Stomach (tissue), 9 donors: ENCODE measurements around the gene ACE. TPM values are rescaled to one million over a fixed set of nuclear protein-coding genes. Genes with fewer than 3 reads are reported as not detected.
A peak's percentile ranks its signal among the peaks of the same experiment; 100 is the strongest.

ENCODE experiments used
- DNase-seq, 2 donors: peaks; one replicate each; pipeline versions ENCODE4 v3.0.0 to v3.0.0-alpha.2; 2013 to 2019
- H3K27ac ChIP-seq, 5 donors: fragments of 200-600 bp in 4 of 5; sonication (generic) in 4 of 5; one replicate each; pipeline ENCODE4 v1.5.1; 2013 to 2019; ENCODE audit warnings: mild to moderate bottlenecking in 1 of 5, moderate library complexity in 1 of 5
- H3K27me3 ChIP-seq, 3 donors: fragments of 200-600 bp; sonication (generic); one replicate each; pipeline ENCODE4 v1.5.1; 2017 to 2019; ENCODE audit warnings: mixed run types in 1 of 3
- H3K36me3 ChIP-seq, 4 donors: fragments of 200-600 bp; sonication (generic); 1 replicate in 3 of 4; 2 replicates in 1 of 4; pipeline ENCODE4 v1.5.1; 2016 to 2019
- H3K4me1 ChIP-seq, 4 donors: fragments of 200-600 bp; sonication (generic); one replicate each; pipeline ENCODE4 v1.5.1; 2016 to 2019
- H3K4me3 ChIP-seq, 4 donors: fragments of 200-600 bp; sonication (generic) in 3 of 4; one replicate each; pipeline ENCODE4 v1.5.1; 2016 to 2019; ENCODE audit warnings: mild to moderate bottlenecking in 1 of 4
- H3K9me3 ChIP-seq, 4 donors: fragments of 200-600 bp; sonication (generic); one replicate each; pipeline ENCODE4 v1.5.1; 2016 to 2019
- EP300 ChIP-seq: sonication (generic); formaldehyde crosslinking; IDR thresholded peaks from one replicate; pipeline ENCODE4 v1.6.1; 2017; ENCODE audit warnings: antibody characterized with exemption
- POLR2A ChIP-seq, 4 donors: fragments of 450-650 bp; IDR thresholded peaks; one replicate each; pipeline ENCODE4 v1.6.1; 2016; ENCODE audit warnings: antibody characterized with exemption in 4 of 4, control low read depth in 2 of 4, mild to moderate bottlenecking in 1 of 4, moderate library complexity in 1 of 4
- POLR2AphosphoS5 ChIP-seq, 3 donors: sonication (generic); formaldehyde crosslinking; IDR thresholded peaks; one replicate each; pipeline ENCODE4 v1.6.1; 2016; ENCODE audit warnings: antibody characterized with exemption in 3 of 3
- WGBS, 5 donors: extraction: QIAGEN DNeasy Blood & Tissue Kit in 3 of 5; methylation state at CpG; one replicate each; pipeline versions ENCODE4 v1.1.5 to v1.1.7; 2013 to 2018; 5-methylcytosine and 5-hydroxymethylcytosine counted together
- intact Hi-C: fragments of 100-400 bp; cut with DNase I; formaldehyde crosslinking; loops from one replicate; pipeline ENCODE4 v1.15.1; 2023; ENCODE audit warnings: low total_unique reads
- polyA plus RNA-seq, 3 donors: library from polyadenylated mRNA; stranded (reverse); fragments of 200-250 nt; gene quantifications; one replicate each; pipeline ENCODE4 v1.2.3, GENCODE V29; 2013
- total RNA-seq, 5 donors: library from RNA; depleted of rRNA; stranded (reverse); fragments of >200 nt; gene quantifications; one replicate each; pipeline versions ENCODE4 v1.1.0 to v1.2.3, GENCODE V29; 2014 to 2016
- TF ChIP-seq, protein P1 (sequence below), 7 experiments: fragments of 450-650 bp in 4 of 7; fragments of 200-600 bp in 3 of 7; sonication (generic) in 3 of 7; IDR thresholded peaks; one replicate each; pipeline ENCODE4 v1.5.1; 2016 to 2019; ENCODE audit warnings: antibody characterized with exemption in 7 of 7, control low read depth in 2 of 7, mild to moderate bottlenecking in 1 of 7
- donor health status: healthy with polysubstance abuse.
- donor health status: Bipolar disorder and iron deficiency.
- donor health status: healthy.

ACE gene
- total and polyA plus RNA-seq, 8 donors = 1.3 to 232 (median 4.4) TPM

DNA sequence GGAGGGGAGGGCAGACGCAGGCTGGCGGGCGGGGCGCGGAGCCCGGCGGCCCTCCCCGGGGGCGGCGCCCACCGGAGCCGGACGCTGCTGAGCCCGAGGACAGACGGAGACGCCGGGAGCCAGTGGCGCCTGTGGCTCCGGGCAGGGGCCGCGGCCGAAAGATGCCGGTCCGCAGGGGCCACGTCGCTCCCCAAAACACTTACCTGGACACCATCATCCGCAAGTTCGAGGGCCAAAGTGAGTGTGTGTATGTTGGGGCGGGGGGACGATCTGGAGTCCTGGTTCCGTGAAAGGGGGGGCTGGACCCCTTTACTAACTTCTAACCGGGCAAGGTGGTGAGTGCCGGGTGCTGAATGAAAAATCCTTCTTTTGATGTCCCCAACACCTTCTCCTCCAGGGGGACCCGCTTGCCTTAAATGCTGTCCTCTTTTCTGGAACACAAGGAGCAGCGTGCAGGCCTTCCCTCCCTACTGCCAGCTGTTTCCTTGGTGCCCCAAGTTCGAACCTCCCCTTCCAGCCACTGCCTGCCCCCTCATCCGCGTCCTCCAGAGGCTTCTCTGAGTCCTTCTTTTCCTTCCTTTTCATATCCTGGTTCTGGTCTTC lies 46.5 kb downstream of the ACE start, which contains the start of gene KCNH6:
TSS of gene KCNH6 (plus strand) at position 106 of the 603 bp plus-strand sequence. CDS start at position 162, 56 bp downstream.
- TF ChIP-seq POLR2AphosphoS5 (IDR thresholded peaks at IDR 0.05) (no peak), EP300 (no peak), POLR2A (IDR thresholded peaks at IDR 0.05) (no peak)
- TF ChIP-seq, protein P1, sequence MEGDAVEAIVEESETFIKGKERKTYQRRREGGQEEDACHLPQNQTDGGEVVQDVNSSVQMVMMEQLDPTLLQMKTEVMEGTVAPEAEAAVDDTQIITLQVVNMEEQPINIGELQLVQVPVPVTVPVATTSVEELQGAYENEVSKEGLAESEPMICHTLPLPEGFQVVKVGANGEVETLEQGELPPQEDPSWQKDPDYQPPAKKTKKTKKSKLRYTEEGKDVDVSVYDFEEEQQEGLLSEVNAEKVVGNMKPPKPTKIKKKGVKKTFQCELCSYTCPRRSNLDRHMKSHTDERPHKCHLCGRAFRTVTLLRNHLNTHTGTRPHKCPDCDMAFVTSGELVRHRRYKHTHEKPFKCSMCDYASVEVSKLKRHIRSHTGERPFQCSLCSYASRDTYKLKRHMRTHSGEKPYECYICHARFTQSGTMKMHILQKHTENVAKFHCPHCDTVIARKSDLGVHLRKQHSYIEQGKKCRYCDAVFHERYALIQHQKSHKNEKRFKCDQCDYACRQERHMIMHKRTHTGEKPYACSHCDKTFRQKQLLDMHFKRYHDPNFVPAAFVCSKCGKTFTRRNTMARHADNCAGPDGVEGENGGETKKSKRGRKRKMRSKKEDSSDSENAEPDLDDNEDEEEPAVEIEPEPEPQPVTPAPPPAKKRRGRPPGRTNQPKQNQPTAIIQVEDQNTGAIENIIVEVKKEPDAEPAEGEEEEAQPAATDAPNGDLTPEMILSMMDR (IDR thresholded peaks at IDR 0.05) = no peak
- H3K27ac ChIP-seq = peak within 1 kb of the TSS in 1 of 5 donors; percentile 10
- intact Hi-C loops = no loop called here
- 8 to 12% (median 9%) methylated on average over 27 to 38 of the region's 38 CpGs for WGBS, 5 donors
- peaks cover 0 to 64% (median 9%) of the 10 kb centered on the region in 3 donors for H3K27me3 ChIP-seq
- no peak for DNase-seq
- no peaks in the 10 kb centered on the region for H3K9me3 ChIP-seq
- peak within 1 kb of the TSS; percentile 22 to 39 (median 28) for H3K4me3 ChIP-seq
- H3K36me3 ChIP-seq = no peaks in the 10 kb centered on the region
- peaks cover 5 to 11% (median 9%) of the 10 kb centered on the region in 4 donors for H3K4me1 ChIP-seq

DNA sequence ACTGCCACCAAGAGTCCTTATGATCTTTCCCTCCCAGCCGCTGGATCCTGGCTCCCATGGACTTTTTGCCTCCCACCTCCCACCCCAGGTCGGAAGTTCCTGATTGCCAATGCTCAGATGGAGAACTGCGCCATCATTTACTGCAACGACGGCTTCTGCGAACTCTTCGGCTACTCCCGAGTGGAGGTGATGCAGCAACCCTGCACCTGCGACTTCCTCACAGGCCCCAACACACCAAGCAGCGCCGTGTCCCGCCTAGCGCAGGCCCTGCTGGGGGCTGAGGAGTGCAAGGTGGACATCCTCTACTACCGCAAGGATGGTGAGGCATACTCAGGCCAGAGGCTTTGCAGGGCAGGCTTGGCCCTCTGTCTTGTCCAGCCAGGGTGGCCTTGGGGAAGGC lies 47.2 kb downstream of the ACE start:
- WGBS, 5 donors = 88 to 91% (median 91%) methylated on average over 10 to 14 of the region's 14 CpGs
- intact Hi-C loops = no loop called here
- TF ChIP-seq, protein P1 (IDR thresholded peaks at IDR 0.05) = no peak
- no peak for TF ChIP-seq POLR2AphosphoS5 (IDR thresholded peaks at IDR 0.05)
- TF ChIP-seq EP300 = no peak
- no peak for TF ChIP-seq POLR2A (IDR thresholded peaks at IDR 0.05)
- H3K4me1 ChIP-seq = peaks cover 5 to 11% (median 9%) of the 10 kb centered on the region in 4 donors
- no peak for DNase-seq
- peaks cover 0 to 61% (median 9%) of the 10 kb centered on the region in 3 donors for H3K27me3 ChIP-seq
- no peaks in the 10 kb centered on the region for H3K36me3 ChIP-seq
- no peaks in the 10 kb centered on the region for H3K9me3 ChIP-seq
- no peak overlapping the region for H3K4me3 ChIP-seq
- H3K27ac ChIP-seq = no peak overlapping the region

DNA sequence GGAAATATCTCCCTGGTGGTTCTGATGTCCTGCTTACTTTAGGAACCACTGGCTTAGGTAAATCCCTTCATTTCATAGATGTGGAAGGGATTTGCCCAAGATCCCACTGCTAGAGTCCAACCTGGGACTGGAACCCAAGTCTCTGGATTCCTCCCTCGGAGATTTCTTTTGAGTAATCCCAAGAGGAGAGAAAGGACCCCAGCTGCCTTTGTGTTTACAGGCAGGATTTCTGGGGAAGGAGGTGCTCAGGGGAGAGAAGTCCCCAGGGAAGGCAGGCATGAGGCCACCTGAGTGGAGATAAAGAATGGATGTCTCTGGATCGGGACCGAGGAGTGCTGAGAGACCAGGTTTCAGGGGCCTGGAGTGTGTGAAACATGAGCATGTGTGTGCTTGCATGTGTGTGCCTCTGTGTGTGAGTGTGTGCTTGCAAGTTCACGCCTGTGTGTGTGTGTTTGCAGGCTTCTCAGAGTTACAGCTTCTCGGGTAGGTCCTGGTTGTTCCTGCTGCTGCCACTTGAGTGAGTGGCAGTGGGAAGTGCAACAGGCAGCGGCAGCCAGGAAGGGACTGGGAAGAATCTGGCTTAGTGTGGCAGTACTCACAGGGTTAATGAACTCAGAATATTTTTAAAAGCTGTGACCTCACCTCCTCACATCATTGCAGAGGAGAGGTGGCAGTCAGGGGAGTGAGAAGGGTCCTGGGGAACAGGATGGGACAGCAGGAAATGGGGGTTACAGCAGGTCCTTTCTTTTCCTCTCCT lies 48.5 kb downstream of the ACE start:
- Histone ChIP-seq H3K4me1 (peaks cover 5 to 11% (median 9%) of the 10 kb centered on the region in 4 donors), H3K36me3 (no peaks in the 10 kb centered on the region), H3K9me3 (no peaks in the 10 kb centered on the region), H3K27ac (no peak overlapping the region), H3K27me3 (peaks cover 0 to 54% (median 9%) of the 10 kb centered on the region in 3 donors), H3K4me3 (no peak overlapping the region)
- intact Hi-C loops = no loop called here
- whole genome bisulfite sequencing, 5 donors = 52 to 63% (median 61%) methylated on average over 6 of the region's 6 CpGs
- TF ChIP-seq POLR2AphosphoS5 (IDR thresholded peaks at IDR 0.05) (no peak), EP300 (no peak), POLR2A (IDR thresholded peaks at IDR 0.05) (no peak)
- TF ChIP-seq, protein P1 (IDR thresholded peaks at IDR 0.05) = no peak
- no peak for DNase-seq

DNA sequence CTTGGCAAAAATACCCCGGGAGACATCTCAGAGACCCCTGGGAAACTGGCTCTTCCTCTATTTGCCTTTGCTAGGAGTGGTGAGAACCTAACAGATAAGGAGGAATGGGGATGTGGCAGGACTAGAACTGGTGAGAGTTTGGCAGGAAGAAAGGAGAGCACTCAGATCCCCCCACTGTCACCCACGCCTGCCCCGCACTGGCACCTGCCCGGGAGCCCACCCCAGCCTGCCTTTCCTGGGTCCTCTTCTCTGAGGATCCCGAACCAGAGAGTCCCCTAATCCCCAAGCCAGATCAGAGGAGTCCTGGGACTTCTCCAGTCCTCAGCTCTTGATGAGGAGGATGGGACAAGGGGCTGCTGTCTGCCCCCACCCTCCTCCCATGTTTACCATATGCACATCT lies 50.0 kb downstream of the ACE start:
- Histone ChIP-seq H3K9me3 (no peaks in the 10 kb centered on the region), H3K27me3 (peaks cover 0 to 50% (median 9%) of the 10 kb centered on the region in 3 donors), H3K4me3 (no peak overlapping the region), H3K36me3 (no peaks in the 10 kb centered on the region), H3K4me1 (peaks cover 5 to 11% (median 9%) of the 10 kb centered on the region in 4 donors), H3K27ac (no peak overlapping the region)
- no peak for DNase-seq
- intact Hi-C loops = no loop called here
- WGBS, 5 donors = 54 to 77% (median 68%) methylated on average over 4 to 5 of the region's 5 CpGs
- TF ChIP-seq, protein P1 (IDR thresholded peaks at IDR 0.05) = no peak
- TF ChIP-seq POLR2AphosphoS5 (IDR thresholded peaks at IDR 0.05) (no peak), POLR2A (IDR thresholded peaks at IDR 0.05) (no peak), EP300 (no peak)
